ENCODE measurements around the gene PLA2G4F.

The PLA2G4F gene

GRCh38 chr15:42184736-42185135 is 28.3 kb upstream of the PLA2G4F start:
- TF ChIP-seq POLR2AphosphoS5 (IDR thresholded peaks at IDR 0.05; ENCODE audit: low read depth) (no peak), REST (IDR thresholded peaks at IDR 0.05; ENCODE audit: insufficient replicate concordance, low read depth) (no peak), CTCF (IDR thresholded peaks at IDR 0.05; ENCODE audit: insufficient read depth, low read length) (no peak), GABPA (IDR thresholded peaks at IDR 0.05; ENCODE audit: low read depth) (no peak), SPI1 (IDR thresholded peaks at IDR 0.05; ENCODE audit: borderline replicate concordance, low read depth) (no peak)
- no peak overlapping the region for H3K27ac ChIP-seq (replicated peaks)
- no peak for DNase-seq (ENCODE audit: low read depth in 1 of 2, low spot score in 1 of 2)

GRCh38 chr15:42184296-42184695 is 27.9 kb upstream of the PLA2G4F start:
- Histone ChIP-seq H3K4me3 (replicated peaks; ENCODE audit: insufficient read depth, low read length) (no peak overlapping the region), H3K27ac (replicated peaks) (no peak overlapping the region), H3K27me3 (ENCODE audit: insufficient read depth, poor library complexity, severe bottlenecking) (no peaks in the 10 kb centered on the region)
- peak in 1 of 2 experiments; percentile 82 for DNase-seq (ENCODE audit: low read depth in 1 of 2, low spot score in 1 of 2)
- TF ChIP-seq GABPA (IDR thresholded peaks at IDR 0.05; ENCODE audit: low read depth) (no peak), POLR2AphosphoS5 (IDR thresholded peaks at IDR 0.05; ENCODE audit: low read depth) (no peak), REST (IDR thresholded peaks at IDR 0.05; ENCODE audit: insufficient replicate concordance, low read depth) (no peak), CTCF (IDR thresholded peaks at IDR 0.05; ENCODE audit: insufficient read depth, low read length) (no peak), SPI1 (IDR thresholded peaks at IDR 0.05; ENCODE audit: borderline replicate concordance, low read depth) (no peak)

More at GRCh38 chr15:42184736-42185135, 28.3 kb upstream of the PLA2G4F start:
- Histone ChIP-seq H3K27me3 (ENCODE audit: insufficient read depth, poor library complexity, severe bottlenecking) (no peaks in the 10 kb centered on the region), H3K4me3 (replicated peaks; ENCODE audit: insufficient read depth, low read length) (no peak overlapping the region)

GRCh38 chr15:42182961-42183360 is 26.5 kb upstream of the PLA2G4F start:
- no peaks in the 10 kb centered on the region for H3K27me3 ChIP-seq (ENCODE audit: insufficient read depth, poor library complexity, severe bottlenecking)
- peak; percentile 64 to 72 for DNase-seq (ENCODE audit: low read depth in 1 of 2, low spot score in 1 of 2)
- TF ChIP-seq GABPA (IDR thresholded peaks at IDR 0.05; ENCODE audit: low read depth), result no peak
- TF ChIP-seq REST (IDR thresholded peaks at IDR 0.05; ENCODE audit: insufficient replicate concordance, low read depth), result no peak
- TF ChIP-seq POLR2AphosphoS5 (IDR thresholded peaks at IDR 0.05; ENCODE audit: low read depth), result no peak
- H3K27ac ChIP-seq (replicated peaks), result no peak overlapping the region
- no peak overlapping the region for H3K4me3 ChIP-seq (replicated peaks; ENCODE audit: insufficient read depth, low read length)

Data from HL-60 (cell line).